Colonic mucosa (tissue), 4 donors: Measurements from ENCODE around the gene JDP2. TPM values are rescaled to one million over a fixed set of nuclear protein-coding genes. Genes with fewer than 3 reads are reported as not detected.

ENCODE experiments used
- DNase-seq: peaks from one replicate; pipeline ENCODE4 v3.0.0-alpha.2; 2020
- H3K27ac ChIP-seq: fragments of 200-600 bp; one replicate; pipeline ENCODE4 v1.8.0; 2021
- H3K27me3 ChIP-seq: fragments of 200-600 bp; one replicate; pipeline ENCODE4 v1.8.0; 2021
- H3K36me3 ChIP-seq: fragments of 200-600 bp; one replicate; pipeline ENCODE4 v1.8.0; 2021
- H3K4me1 ChIP-seq: fragments of 200-600 bp; one replicate; pipeline ENCODE4 v1.8.0; 2021; ENCODE audit warnings: mild to moderate bottlenecking
- H3K4me3 ChIP-seq: fragments of 200-600 bp; one replicate; pipeline ENCODE4 v1.8.0; 2021
- H3K9ac ChIP-seq, 2 donors: one replicate each; pipeline ENCODE4 v1.7.0; 2013; ENCODE audit warnings: control low read depth in 2 of 2, low read depth in 2 of 2, low read length in 2 of 2
- H3K9me3 ChIP-seq: fragments of 200-600 bp; one replicate; pipeline ENCODE4 v1.8.0; 2021
- CTCF ChIP-seq: fragments of 200-600 bp; IDR thresholded peaks from one replicate; pipeline ENCODE4 v1.8.0; 2022; ENCODE audit warnings: antibody characterized with exemption, mild to moderate bottlenecking
- intact Hi-C: fragments of 100-400 bp; cut with DNase I; formaldehyde crosslinking; loops from one replicate; pipeline ENCODE4 v1.14.1; 2022
- total RNA-seq, 2 donors: library from RNA; stranded (reverse); fragmentation: NEBNext Ultra II Directional in 1 of 2; extraction: Animal tissue kit (Norgen Biotek cat#: 25700) in 1 of 2; gene quantifications; one replicate each; pipeline ENCODE4 v1.2.1, GENCODE V29; 2021
- donor health status: healthy.
- donor health status: DM: no; HTN: no; CAD: no.
- donor health status: DM: no; HTN: no; CAD: no.

JDP2 gene
- total RNA-seq, 2 donors from 2014 or later = 19.4 to 37.1 TPM

- peak overlapping the region; percentile 12 for H3K4me3 ChIP-seq
- H3K9me3 ChIP-seq = no peaks in the 10 kb centered on the region
- H3K4me1 ChIP-seq = no peaks in the 10 kb centered on the region
- peak overlapping the region in 1 of 2 donors; percentile 14 for H3K9ac ChIP-seq
- intact Hi-C loops = no loop called here
- no peaks in the 10 kb centered on the region for H3K27me3 ChIP-seq
- no peaks in the 10 kb centered on the region for H3K36me3 ChIP-seq
- H3K27ac ChIP-seq = no peak overlapping the region
- TF ChIP-seq CTCF = no peak
- no peak for DNase-seq
These were observed 87.8 kb downstream of the JDP2 start for GRCh38 chr14:75515629-75515996.

- no peaks in the 10 kb centered on the region for H3K4me1 ChIP-seq
- no peaks in the 10 kb centered on the region for H3K27me3 ChIP-seq
- no peak overlapping the region for H3K9ac ChIP-seq
- no peaks in the 10 kb centered on the region for H3K9me3 ChIP-seq
- no peak for DNase-seq
- H3K27ac ChIP-seq = no peak overlapping the region
- H3K36me3 ChIP-seq = no peaks in the 10 kb centered on the region
- no peak overlapping the region for H3K4me3 ChIP-seq
- intact Hi-C loops = no loop called here
- TF ChIP-seq CTCF = no peak
These were observed 90.8 kb downstream of the JDP2 start for GRCh38 chr14:75518625-75519024.

- DNase-seq = no peak
- H3K36me3 ChIP-seq = no peaks in the 10 kb centered on the region
- H3K9me3 ChIP-seq = no peaks in the 10 kb centered on the region
- H3K4me1 ChIP-seq = no peaks in the 10 kb centered on the region
- no peak overlapping the region for H3K9ac ChIP-seq
- no peaks in the 10 kb centered on the region for H3K27me3 ChIP-seq
- intact Hi-C loops = no loop called here
- no peak overlapping the region for H3K27ac ChIP-seq
- no peak for TF ChIP-seq CTCF
- no peak overlapping the region for H3K4me3 ChIP-seq
These were observed 91.6 kb downstream of the JDP2 start for GRCh38 chr14:75519394-75519793.

GRCh38 chr14:75519826-75520728 is 92.3 kb downstream of the JDP2 start:
- Histone ChIP-seq H3K4me1 (no peaks in the 10 kb centered on the region), H3K27ac (no peak overlapping the region), H3K9ac (no peak overlapping the region), H3K9me3 (no peaks in the 10 kb centered on the region), H3K36me3 (no peaks in the 10 kb centered on the region), H3K27me3 (no peaks in the 10 kb centered on the region), H3K4me3 (no peak overlapping the region)
- TF ChIP-seq CTCF = no peak
- DNase-seq = no peak
- intact Hi-C loops = no loop called here

GRCh38 chr14:75520852-75521251 is 93.0 kb downstream of the JDP2 start:
- Histone ChIP-seq H3K4me3 (no peak overlapping the region), H3K36me3 (no peaks in the 10 kb centered on the region), H3K27me3 (no peaks in the 10 kb centered on the region), H3K9me3 (no peaks in the 10 kb centered on the region), H3K9ac (no peak overlapping the region), H3K4me1 (no peaks in the 10 kb centered on the region), H3K27ac (no peak overlapping the region)
- DNase-seq = no peak
- intact Hi-C loops = no loop called here
- TF ChIP-seq CTCF = no peak
